HG03064 (cell line): ENCODE measurements around the gene AP1S2.

Source experiments
- ATAC-seq: cut with Tn5 transposase; IDR thresholded peaks from one replicate; pipeline ENCODE4 v1.9.1; 2021; ENCODE audit warnings: low read depth; ENCODE audit not compliant: unreplicated experiment

AP1S2 gene

DNA sequence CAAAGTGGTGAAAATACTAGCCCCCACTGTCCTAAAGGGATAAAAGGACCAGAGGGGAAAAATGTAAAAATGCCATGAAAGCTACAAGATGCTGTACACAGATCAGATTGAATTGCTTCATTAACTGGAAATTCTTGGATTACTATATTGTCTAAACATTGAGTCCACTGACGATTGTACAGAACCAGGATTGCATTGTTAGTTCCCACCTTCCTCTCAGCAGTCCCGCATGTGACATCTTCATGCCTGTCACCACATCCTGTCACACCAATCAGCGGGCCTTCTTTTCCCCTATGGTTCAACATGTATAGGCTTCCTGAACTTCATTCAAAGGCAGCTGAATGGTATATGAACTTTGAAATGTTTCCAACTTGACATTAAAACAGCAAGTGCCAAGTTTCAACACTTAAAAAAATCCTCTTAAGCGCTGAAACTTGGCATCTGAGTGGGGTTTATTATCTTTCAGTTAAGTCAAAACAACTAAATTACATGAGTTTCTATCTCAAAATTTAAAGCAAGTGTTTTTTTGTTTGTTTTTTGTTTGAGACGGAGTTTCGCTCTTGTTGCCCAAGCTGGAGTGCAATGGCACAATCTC is 39.7 kb downstream of the AP1S2 start:
- no peak for ATAC-seq

DNA sequence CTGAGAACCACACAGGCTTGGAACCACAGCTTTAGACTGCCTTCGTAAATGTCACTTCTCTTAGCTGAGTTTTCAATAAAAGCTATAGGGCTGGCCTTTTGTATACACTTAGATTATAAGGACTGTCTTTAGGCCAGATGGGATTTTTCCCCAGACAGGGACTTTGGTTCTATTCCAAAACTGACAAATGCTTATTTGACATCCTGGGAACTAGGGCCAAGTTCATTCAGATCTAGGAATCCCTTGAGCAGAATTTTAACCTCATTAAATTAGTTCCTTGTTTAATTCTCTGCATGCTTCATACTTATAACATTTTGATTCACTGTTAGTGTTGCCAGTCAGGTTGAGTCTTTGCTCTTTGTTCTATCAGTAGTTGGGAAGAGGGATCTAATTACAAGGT is 41.2 kb downstream of the AP1S2 start:
- no peak for ATAC-seq

DNA sequence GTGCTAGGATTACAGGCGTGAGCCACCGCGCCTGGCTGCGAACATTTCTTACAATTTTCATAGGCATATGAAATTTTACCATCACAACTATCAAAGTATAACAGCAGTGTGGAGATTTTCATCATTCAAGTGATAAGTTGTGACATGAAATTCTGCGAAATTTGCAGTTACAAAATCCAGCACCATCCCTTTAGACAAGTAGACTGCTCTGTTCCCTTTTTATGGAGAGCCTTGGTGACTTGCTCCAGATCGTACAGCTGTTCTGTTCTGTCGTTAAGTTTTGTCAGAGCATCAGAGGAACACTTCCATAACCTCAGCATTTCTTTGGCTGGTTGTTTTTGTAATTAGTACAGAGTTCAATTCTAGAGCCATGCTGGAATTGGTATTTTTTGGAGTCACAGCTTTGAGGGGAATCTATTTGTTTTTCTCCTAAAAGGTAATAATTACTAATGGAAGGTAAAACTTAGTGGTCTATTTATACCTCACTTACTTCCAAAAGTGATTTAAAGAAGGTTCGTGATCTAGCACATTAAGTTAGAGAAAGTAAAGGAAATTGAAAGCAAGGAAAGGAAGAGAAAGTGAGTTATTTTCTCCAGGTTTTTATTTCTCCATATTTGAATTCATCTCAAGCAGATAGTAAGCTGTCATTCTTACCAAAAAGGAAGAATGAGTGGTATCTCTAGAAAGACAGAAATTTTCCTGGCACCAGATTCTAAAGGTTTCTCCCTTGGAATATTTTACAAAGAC is 42.2 kb downstream of the AP1S2 start:
- ATAC-seq: no peak

DNA sequence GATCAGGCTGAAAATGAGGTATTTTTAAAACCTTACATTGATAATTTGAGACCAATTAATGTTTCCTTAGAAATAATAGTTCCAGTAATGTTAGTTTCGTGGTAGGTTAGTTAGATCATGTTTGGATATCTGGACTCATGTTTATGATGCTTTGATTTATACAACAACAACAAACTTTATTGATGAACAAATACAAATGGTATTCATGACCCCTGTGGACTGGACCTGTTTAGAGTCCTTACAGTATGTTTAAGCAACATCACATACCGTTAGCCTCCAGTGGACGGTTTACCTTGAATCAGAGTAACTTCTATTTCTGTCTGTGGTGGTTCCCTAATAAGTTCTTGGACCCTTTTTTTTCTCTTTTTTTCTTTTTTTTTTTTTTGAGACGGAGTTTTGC is 46.4 kb downstream of the AP1S2 start:
- no peak for ATAC-seq

DNA sequence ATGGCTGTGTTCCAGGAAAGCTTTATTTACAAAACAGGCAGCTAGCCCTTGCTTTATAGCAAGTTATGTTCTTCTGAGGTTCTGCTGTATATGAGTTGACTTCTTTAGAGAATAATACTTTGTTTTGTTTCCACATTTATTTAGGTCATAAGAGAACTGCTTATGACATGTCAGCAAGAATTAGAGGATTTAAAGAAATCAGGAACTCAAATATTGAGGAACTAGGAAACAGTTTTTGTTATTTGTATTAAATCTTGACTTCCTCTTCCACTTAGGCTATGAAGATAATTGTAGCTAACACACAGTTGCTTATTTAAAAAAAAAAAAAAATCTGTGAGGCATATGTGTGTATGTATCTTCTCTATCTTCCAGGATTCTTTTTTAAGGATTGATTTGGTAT is 50.0 kb downstream of the AP1S2 start:
- ATAC-seq: no peak

DNA sequence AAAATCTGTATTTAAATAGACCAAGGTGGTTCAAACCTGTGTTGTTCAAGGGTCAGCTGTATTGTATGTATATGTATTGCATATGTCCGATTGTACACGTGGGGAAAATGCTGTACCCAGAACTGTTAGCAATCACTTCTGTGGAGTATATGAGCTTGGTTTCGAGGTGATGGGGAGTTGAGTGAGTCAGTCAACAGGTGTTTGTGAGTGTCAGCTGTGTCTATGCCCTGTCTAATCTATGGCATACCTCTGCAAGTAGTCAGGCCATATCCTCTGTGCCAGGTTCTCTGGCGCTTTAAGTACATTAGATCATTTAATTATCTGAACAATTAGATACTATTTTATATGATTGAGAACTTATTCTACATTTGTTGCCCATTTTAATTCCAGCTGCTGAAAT is 56.9 kb downstream of the AP1S2 start:
- no peak for ATAC-seq

DNA sequence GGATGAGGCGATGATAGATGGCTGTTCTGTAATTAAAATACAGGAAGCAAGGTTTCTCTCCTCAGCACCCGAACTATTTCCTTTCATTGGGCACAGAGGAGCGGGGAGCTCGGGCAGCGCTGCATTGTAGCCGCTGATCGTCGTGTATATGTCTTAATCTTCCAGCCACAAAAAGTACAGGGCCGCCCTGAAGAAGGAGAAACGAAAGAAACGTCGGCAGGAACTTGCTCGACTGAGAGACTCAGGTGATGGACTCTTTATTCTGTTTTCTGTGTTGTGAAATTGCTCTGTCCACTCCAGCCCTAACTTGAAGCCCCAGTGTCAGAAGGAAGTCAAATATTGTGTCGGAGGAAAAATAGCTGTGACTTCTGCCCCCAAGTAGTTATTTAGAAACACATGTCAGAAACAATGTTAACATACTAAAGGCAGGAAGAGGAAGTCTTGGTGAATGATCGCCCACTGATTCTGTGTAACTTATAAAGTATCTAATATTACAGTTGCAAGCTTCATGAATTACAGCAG is 63.8 kb downstream of the AP1S2 start:
- ATAC-seq: peak; percentile 20

DNA sequence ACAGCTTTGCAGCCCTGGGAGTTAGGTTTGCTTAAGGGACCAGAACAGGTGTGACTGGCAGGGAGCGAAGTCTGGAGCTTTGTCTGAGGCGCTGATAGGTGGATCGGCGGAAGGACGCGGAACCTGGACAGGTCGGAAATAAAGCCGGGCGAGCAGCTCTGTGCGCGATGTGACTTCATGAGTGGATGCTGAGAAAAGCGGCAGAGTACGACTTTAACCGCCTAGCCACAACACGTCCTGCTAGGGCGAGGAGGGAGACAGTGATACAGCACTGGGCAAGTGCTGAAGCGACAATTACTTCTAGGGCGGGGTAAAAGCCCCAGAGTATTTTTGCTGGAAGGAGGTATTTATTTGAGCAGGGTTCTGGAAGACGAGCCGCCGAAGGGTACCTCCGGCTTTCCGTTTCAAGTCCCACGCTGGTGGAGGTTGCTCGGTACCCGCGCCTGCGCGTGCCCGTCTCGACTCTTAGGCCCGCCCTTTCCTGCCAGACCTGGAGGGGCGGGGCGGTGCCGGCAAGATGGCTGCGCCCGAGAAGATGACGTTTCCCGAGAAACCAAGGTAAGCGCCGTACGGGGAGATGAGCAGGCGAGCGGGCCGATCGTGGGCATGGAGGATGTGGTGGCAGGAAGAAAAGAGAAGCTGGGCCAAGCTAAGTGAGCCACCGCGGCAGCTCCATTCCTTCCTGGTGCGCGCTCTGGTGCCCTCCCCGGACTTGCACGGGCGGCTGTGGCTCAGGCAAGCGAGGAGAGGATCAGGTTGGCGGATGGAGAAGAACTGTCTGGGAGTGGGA is 64.4 kb downstream of the AP1S2 start, which contains the start of gene ZRSR2:
TSS of gene ZRSR2 (plus strand) at position 506 of the 790 bp plus-strand sequence. CDS start at position 518, 12 bp downstream.
- peak; percentile 93 for ATAC-seq

DNA sequence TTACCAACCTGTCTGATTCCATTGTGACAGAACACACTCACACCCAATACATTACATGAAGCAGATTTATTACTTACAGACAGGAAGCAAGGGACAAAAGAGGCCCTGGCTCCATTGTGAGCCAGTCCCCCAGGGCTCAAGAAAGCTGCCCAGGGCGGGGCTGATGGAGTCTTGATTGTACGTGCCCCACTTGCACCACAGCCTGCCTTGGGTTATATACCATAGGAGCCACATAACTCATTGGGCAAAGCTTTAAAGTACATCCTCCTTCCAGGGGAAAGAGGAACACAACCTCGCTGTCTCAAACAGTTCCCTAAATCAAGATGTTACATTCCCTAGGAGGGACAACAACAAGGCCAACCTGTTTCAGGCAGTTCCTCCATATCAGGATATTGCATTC is 67.7 kb downstream of the AP1S2 start:
- ATAC-seq: no peak

DNA sequence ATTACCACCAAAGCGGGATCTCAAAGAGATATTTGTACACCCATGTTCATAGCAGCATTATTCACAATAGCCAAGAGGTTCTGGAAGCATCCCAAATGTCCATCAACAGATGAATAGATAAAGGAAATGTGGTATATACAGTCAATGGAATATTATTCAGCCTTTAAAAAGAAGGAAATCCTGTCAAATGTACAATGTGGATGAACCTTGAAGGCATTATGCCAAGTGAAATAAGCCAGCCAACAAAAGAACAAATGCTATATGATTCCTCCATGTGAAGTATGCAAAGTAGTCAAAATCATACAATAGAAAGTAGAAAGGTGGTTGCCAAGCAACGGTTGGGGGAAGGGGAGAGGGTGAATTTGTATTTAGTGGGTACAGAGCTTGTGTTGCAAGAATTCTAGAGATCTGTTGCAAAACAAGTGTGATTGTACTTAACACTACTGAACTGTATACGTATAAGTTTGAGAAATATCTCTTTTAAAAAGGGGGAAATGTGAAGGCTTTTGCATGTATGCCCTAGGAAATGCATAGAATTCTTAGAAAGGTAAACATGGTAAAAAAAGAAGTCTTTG is 69.3 kb downstream of the AP1S2 start:
- ATAC-seq: no peak

DNA sequence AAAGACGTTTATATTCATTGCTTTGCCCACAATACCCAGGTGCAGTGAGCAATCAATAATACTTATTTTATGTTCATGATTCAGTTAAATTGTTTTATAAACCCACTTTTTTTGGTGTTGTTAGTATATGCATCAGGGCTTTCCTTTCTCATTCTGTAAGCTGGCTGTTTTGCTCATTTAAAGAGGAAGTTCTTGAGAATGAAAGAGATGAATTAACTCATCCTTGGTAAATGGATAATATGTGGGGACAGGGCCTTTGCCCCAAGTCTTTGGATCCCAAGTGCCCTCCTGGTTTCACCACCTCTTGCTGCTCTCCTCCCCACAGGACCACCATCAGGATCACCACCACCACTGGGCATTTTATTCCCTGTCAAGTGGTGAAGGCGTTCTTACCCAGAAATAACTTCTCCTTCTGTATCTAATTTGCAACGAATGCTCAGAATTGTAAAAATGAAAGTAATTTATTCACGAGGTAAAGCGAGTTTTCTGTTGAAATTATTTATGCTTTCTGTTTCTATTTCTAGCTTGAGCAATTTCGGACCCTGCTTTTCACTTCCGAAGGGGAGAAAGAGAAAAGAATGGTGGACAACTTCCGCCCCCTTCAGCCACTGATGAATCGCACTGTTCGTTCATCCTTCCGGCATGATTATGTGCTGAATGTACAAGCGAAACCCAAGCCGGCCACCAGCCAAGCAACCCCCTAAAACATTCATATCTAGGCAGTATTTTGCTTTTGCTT is 72.5 kb downstream of the AP1S2 start:
- peak; percentile 72 for ATAC-seq
